Lung (tissue), 13 donors: Measurements from ENCODE around the gene TOGARAM2. TPM values are rescaled to one million over a fixed set of nuclear protein-coding genes. Genes with fewer than 3 reads are reported as not detected.

Experiments
- ATAC-seq: fragments of 200-7000 bp; cut with Tn5 transposase; one replicate; pipeline ENCODE4 v1.9.1; 2020; ENCODE audit warnings: moderate number of reproducible peaks; ENCODE audit not compliant: insufficient read depth, low FRiP score
- DNase-seq, 3 donors: peaks; one replicate each; pipeline ENCODE4 v3.0.0-alpha.2; 2013 to 2017
- H3K27ac ChIP-seq, 2 donors: one replicate each; pipeline ENCODE4 v1.5.1; 2013; ENCODE audit warnings: mild to moderate bottlenecking in 2 of 2, moderate library complexity in 2 of 2, control low read depth in 1 of 2, inconsistent platforms in 1 of 2, low read depth in 1 of 2, low read length in 1 of 2
- H3K27me3 ChIP-seq, 3 donors: one replicate each; pipeline ENCODE4 v1.5.1; 2013; ENCODE audit warnings: low read length in 2 of 3; ENCODE audit not compliant: control insufficient read depth in 3 of 3, insufficient read depth in 3 of 3
- H3K36me3 ChIP-seq, 4 donors: one replicate each; pipeline ENCODE4 v1.5.1; 2013; ENCODE audit warnings: low read length in 4 of 4, mild to moderate bottlenecking in 1 of 4, moderate library complexity in 1 of 4; ENCODE audit not compliant: control insufficient read depth in 4 of 4, insufficient read depth in 4 of 4
- H3K4me1 ChIP-seq, 5 donors: one replicate each; pipeline ENCODE4 v1.5.1; 2013; ENCODE audit warnings: low read length in 5 of 5, mild to moderate bottlenecking in 2 of 5, moderate library complexity in 1 of 5; ENCODE audit not compliant: control insufficient read depth in 5 of 5, insufficient read depth in 5 of 5
- H3K4me3 ChIP-seq: one replicate; pipeline ENCODE4 v1.5.1; 2013; ENCODE audit warnings: mild to moderate bottlenecking, control low read depth, moderate library complexity
- H3K9ac ChIP-seq, 2 donors: one replicate each; pipeline ENCODE4 v1.5.1; 2013; ENCODE audit warnings: low read length in 2 of 2, control low read depth in 1 of 2; ENCODE audit not compliant: insufficient read depth in 1 of 2
- H3K9me3 ChIP-seq, 4 donors: one replicate each; pipeline ENCODE4 v1.5.1; 2013; ENCODE audit warnings: low read length in 3 of 4, mild to moderate bottlenecking in 1 of 4, moderate library complexity in 1 of 4; ENCODE audit not compliant: control insufficient read depth in 4 of 4, insufficient read depth in 3 of 4
- WGBS, 2 donors: extraction: QIAGEN DNeasy Blood & Tissue Kit; methylation state at CpG; one replicate each; pipeline ENCODE4 v1.1.7; 2013; 5-methylcytosine and 5-hydroxymethylcytosine counted together
- polyA plus RNA-seq, 2 donors: library from polyadenylated mRNA; stranded (reverse); fragments of 200-250 nt; gene quantifications; one replicate each; pipeline ENCODE4 v1.2.1, GENCODE V29; 2013
- small RNA-seq: library from RNA; depleted of rRNA; stranded (forward); fragments of <200 nt; gene quantifications from one replicate; pipeline ENCODE3, GENCODE V24; 2014; ENCODE audit warnings: low replicate concordance
- total RNA-seq, 2 donors: library from RNA; depleted of rRNA in 1 of 2; stranded (reverse); fragments of >200 nt in 1 of 2; gene quantifications; one replicate each; pipeline ENCODE4 v1.2.1, GENCODE V29; 2014 to 2021
- TF ChIP-seq, protein P1 (sequence below): IDR thresholded peaks from 2 replicates; pipeline ENCODE4 v1.5.1; 2012; ENCODE audit warnings: mild to moderate bottlenecking; ENCODE audit errors: control extremely low read depth, extremely low read depth
- donor health status: control.
- donor health status: control.
- donor health status: Bipolar disorder and iron deficiency.
- donor health status: healthy.
- donor health status: DM: yes; HTN: yes; CAD: no.

TOGARAM2 gene
- total and polyA plus RNA-seq, 4 donors: 7.0 to 19.8 (median 8.6) TPM

DNA sequence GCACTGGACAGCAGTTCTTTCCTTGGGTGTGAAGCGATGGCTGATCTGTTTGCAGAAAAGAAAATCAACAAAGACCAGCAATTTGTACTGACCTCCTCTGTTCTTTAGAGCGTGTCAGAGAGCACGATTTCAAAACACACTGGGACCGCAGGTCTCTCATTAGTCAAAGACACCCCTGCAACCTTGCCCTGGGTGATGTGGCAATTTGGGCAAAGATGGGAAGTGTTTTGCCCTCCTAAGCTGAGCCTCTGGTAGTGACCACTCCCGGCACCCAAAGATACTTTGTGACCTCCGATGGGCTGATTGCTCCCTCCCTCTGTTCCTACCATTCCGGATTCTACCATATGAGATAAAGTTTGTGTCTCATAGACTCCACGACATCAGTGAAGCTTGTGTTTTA, 115.9 kb downstream of the TOGARAM2 start:
- Histone ChIP-seq H3K4me3 (no peak overlapping the region), H3K36me3 (no peaks in the 10 kb centered on the region), H3K9me3 (peaks cover 0 to 2% (median 0%) of the 10 kb centered on the region in 4 donors), H3K27me3 (no peaks in the 10 kb centered on the region), H3K9ac (no peak overlapping the region), H3K27ac (no peak overlapping the region), H3K4me1 (no peaks in the 10 kb centered on the region)
- ATAC-seq: no peak
- TF ChIP-seq, protein P1, sequence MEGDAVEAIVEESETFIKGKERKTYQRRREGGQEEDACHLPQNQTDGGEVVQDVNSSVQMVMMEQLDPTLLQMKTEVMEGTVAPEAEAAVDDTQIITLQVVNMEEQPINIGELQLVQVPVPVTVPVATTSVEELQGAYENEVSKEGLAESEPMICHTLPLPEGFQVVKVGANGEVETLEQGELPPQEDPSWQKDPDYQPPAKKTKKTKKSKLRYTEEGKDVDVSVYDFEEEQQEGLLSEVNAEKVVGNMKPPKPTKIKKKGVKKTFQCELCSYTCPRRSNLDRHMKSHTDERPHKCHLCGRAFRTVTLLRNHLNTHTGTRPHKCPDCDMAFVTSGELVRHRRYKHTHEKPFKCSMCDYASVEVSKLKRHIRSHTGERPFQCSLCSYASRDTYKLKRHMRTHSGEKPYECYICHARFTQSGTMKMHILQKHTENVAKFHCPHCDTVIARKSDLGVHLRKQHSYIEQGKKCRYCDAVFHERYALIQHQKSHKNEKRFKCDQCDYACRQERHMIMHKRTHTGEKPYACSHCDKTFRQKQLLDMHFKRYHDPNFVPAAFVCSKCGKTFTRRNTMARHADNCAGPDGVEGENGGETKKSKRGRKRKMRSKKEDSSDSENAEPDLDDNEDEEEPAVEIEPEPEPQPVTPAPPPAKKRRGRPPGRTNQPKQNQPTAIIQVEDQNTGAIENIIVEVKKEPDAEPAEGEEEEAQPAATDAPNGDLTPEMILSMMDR: no peak
- no peak for DNase-seq
- 82 to 85% methylated on average over 8 of the region's 8 CpGs for WGBS, 2 donors

DNA sequence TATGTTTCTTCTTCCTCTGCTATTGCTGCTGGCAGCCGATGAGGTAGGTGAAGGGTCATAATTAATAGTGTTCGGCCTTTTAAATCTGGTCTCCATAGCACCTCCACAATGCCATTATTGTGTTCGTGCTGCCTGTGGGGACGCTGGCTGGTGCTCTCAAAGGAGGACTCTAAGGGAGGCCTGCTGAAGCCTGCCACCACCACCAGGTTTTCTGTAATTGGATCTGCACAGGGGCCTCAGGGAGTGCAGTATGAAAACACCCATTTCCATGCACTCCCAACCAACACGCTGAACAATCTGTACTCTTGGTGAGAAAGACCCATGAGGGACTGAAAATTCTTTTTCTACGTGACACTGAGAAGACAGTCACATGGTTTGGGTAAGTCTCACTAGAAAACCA, 116.5 kb downstream of the TOGARAM2 start:
- H3K4me3 ChIP-seq: no peak overlapping the region
- DNase-seq: no peak
- H3K4me1 ChIP-seq: no peaks in the 10 kb centered on the region
- no peaks in the 10 kb centered on the region for H3K36me3 ChIP-seq
- TF ChIP-seq, protein P1: no peak
- no peaks in the 10 kb centered on the region for H3K27me3 ChIP-seq
- peaks cover 0 to 2% (median 0%) of the 10 kb centered on the region in 4 donors for H3K9me3 ChIP-seq
- ATAC-seq: no peak
- no peak overlapping the region for H3K27ac ChIP-seq
- no peak overlapping the region for H3K9ac ChIP-seq
- WGBS, 2 donors: 76 to 82% methylated on average over 6 of the region's 6 CpGs

DNA sequence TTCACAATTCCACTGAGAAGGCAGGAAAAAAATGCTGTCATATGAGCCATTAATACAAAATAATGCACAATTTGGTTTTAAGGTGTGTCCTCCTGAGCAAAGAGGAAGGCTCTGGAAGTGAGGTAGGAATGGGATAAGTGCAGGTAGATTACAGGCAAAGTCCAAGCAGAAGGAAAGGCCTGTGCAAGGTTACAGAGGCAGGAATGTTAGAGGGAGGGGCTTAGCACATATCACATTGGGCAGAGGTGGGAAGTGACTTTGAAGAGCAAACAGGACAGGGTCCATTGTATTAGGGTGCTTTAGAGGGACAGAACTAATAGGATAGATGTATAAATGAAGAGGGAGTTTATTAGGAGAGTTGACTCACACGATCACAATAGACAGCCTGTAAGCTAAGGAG, 119.5 kb downstream of the TOGARAM2 start:
- Histone ChIP-seq H3K4me1 (no peaks in the 10 kb centered on the region), H3K27me3 (no peaks in the 10 kb centered on the region), H3K9ac (no peak overlapping the region), H3K27ac (no peak overlapping the region), H3K4me3 (no peak overlapping the region), H3K9me3 (no peaks in the 10 kb centered on the region), H3K36me3 (no peaks in the 10 kb centered on the region)
- TF ChIP-seq, protein P1: no peak
- ATAC-seq: no peak
- WGBS, 2 donors: 84 to 92% methylated on average over 1 of the region's 1 CpG
- DNase-seq: no peak

Small RNA genes within 50 kb of the gene (small RNA-seq; reads per million reads assigned to genes)
- gene RF00019: not detected

Other genes with a start within 250 kb of the TOGARAM2 start
- 100 to 1,000 TPM; 276 to 309 TPM for gene PPP1CB, start 229.5 kb upstream of the TOGARAM2 start, total RNA-seq
- gene PPP1CB, start 229.5 kb upstream of the TOGARAM2 start, polyA plus RNA-seq: 10 to 100 TPM; 85.7 to 86.5 TPM
- gene SPDYA, start 170.5 kb upstream of the TOGARAM2 start, total RNA-seq: 1 to 10 TPM; 1.1 to 6.9 TPM
- under 1 TPM; 0.10 to 0.11 TPM for gene SPDYA, start 170.5 kb upstream of the TOGARAM2 start, polyA plus RNA-seq
- 10 to 100 TPM; 10.5 to 21.1 TPM for gene TRMT61B, start 111.0 kb upstream of the TOGARAM2 start, total RNA-seq
- 10 to 100 TPM in 1 of 2 donors, 1 to 10 TPM in 1; 9.6 to 30.7 TPM for gene TRMT61B, start 111.0 kb upstream of the TOGARAM2 start, polyA plus RNA-seq
- gene WDR43, start 86.6 kb upstream of the TOGARAM2 start, total RNA-seq: 10 to 100 TPM; 36.9 to 40.2 TPM
- gene WDR43, start 86.6 kb upstream of the TOGARAM2 start, polyA plus RNA-seq: 10 to 100 TPM in 1 of 2 donors, 1 to 10 TPM in 1; 8.2 to 19.2 TPM
- gene PCARE, start 93.2 kb downstream of the TOGARAM2 start, total RNA-seq: under 1 TPM in 1 of 2 donors, not detected in 1; 0.09 TPM
- gene PCARE, start 93.2 kb downstream of the TOGARAM2 start, polyA plus RNA-seq: under 1 TPM; 0.01 to 0.04 TPM
- gene CLIP4, start 134.1 kb downstream of the TOGARAM2 start, total RNA-seq: 10 to 100 TPM; 28.7 to 30.1 TPM
- gene CLIP4, start 134.1 kb downstream of the TOGARAM2 start, polyA plus RNA-seq: 10 to 100 TPM; 15.1 to 17.4 TPM